GM23338 (cell line): ENCODE results near the gene GPATCH2. TPM values are rescaled to one million over a fixed set of nuclear protein-coding genes. Genes with fewer than 3 reads are reported as not detected.

Source experiments
- ATAC-seq: fragments of 200-7000 bp; cut with Tn5 transposase; 3 replicates; pipeline ENCODE4 v1.9.1; 2020
- DNase-seq: peaks from one replicate; pipeline ENCODE4 v3.0.0-alpha.2; 2015; ENCODE audit warnings: low spot score
- H2AFZ ChIP-seq: fragments of 200-600 bp; sonication (generic); 2 replicates; pipeline ENCODE4 v1.8.0; 2016; ENCODE audit warnings: antibody characterized with exemption, mild to moderate bottlenecking, moderate library complexity
- H3F3A ChIP-seq: fragments of 200-600 bp; sonication (generic); replicated peaks from 2 replicates; pipeline ENCODE4 v1.8.0; 2017; ENCODE audit warnings: antibody characterized with exemption, mixed run types, low read depth
- H3K27ac ChIP-seq: fragments of 200-600 bp; sonication (generic); 2 replicates; pipeline ENCODE4 v1.6.1; 2016; ENCODE audit warnings: low read depth
- H3K27me3 ChIP-seq: fragments of 200-600 bp; sonication (generic); 2 replicates; pipeline ENCODE4 v1.8.0; 2016; ENCODE audit warnings: mild to moderate bottlenecking, mixed run types, moderate library complexity; ENCODE audit not compliant: insufficient read depth
- H3K36me3 ChIP-seq: fragments of 200-600 bp; sonication (generic); 2 replicates; pipeline ENCODE4 v1.8.0; 2016; ENCODE audit warnings: mild to moderate bottlenecking; ENCODE audit not compliant: insufficient read depth
- H3K4me1 ChIP-seq: fragments of 200-600 bp; sonication (generic); 2 replicates; pipeline ENCODE4 v1.8.0; 2016; ENCODE audit warnings: mild to moderate bottlenecking, moderate library complexity; ENCODE audit not compliant: insufficient read depth
- H3K4me2 ChIP-seq: fragments of 200-600 bp; sonication (generic); 2 replicates; pipeline ENCODE4 v1.7.1; 2017; ENCODE audit warnings: mixed run types
- H3K4me3 ChIP-seq: fragments of 200-600 bp; sonication (generic); 2 replicates; pipeline ENCODE4 v1.6.1; 2016; ENCODE audit warnings: mixed run types
- H3K79me2 ChIP-seq: fragments of 200-600 bp; sonication (generic); replicated peaks from 2 replicates; pipeline ENCODE4 v1.8.0; 2017; ENCODE audit warnings: mild to moderate bottlenecking; ENCODE audit not compliant: insufficient read depth
- H3K9me2 ChIP-seq: fragments of 200-600 bp; sonication (generic); 2 replicates; pipeline ENCODE4 v1.8.0; 2017; ENCODE audit not compliant: insufficient read depth
- H4K20me1 ChIP-seq: fragments of 200-600 bp; sonication (generic); replicated peaks from 2 replicates; pipeline ENCODE4 v1.8.0; 2017; ENCODE audit warnings: mild to moderate bottlenecking; ENCODE audit not compliant: insufficient read depth
- H3K27ac Mint-ChIP-seq: 2 replicates; pipeline ENCODE4 v1.8.0; 2020; ENCODE audit warnings: inconsistent platforms, mild to moderate bottlenecking, moderate library complexity, mixed read lengths
- H3K27me3 Mint-ChIP-seq: 3 replicates; pipeline ENCODE4 v1.8.0; 2022; ENCODE audit warnings: low read depth, mild to moderate bottlenecking, moderate library complexity, mixed read lengths, inconsistent platforms; ENCODE audit not compliant: insufficient read depth, poor library complexity
- H3K36me3 Mint-ChIP-seq: 3 replicates; pipeline ENCODE4 v1.8.0; 2021; ENCODE audit warnings: low read depth, mild to moderate bottlenecking, inconsistent platforms, moderate library complexity, mixed read lengths
- H3K4me1 Mint-ChIP-seq: 3 replicates; pipeline ENCODE4 v1.8.0; 2020; ENCODE audit warnings: mild to moderate bottlenecking, inconsistent platforms, mixed read lengths
- H3K4me3 Mint-ChIP-seq: 3 replicates; pipeline ENCODE4 v1.8.0; 2021; ENCODE audit warnings: moderate library complexity, mild to moderate bottlenecking, inconsistent platforms, mixed read lengths
- H3K9me3 Mint-ChIP-seq: 3 replicates; pipeline ENCODE4 v1.8.0; 2020; ENCODE audit warnings: moderate library complexity, mild to moderate bottlenecking, inconsistent platforms, mixed read lengths
- CREB1 ChIP-seq: fragments of 250-450 bp; sonication (Bioruptor Pico); IDR thresholded peaks from 2 replicates; pipeline ENCODE4 v1.5.0; 2020; ENCODE audit warnings: low read depth, mild to moderate bottlenecking, moderate library complexity
- EZH2phosphoT487 ChIP-seq: fragments of 200-600 bp; sonication (generic); IDR thresholded peaks from one replicate; pipeline ENCODE4 v1.8.1; 2018; ENCODE audit warnings: antibody characterized with exemption; ENCODE audit not compliant: unreplicated experiment
- STAT1 ChIP-seq: IDR thresholded peaks from one replicate; pipeline ENCODE4 v1.6.1; 2016; ENCODE audit warnings: antibody characterized with exemption; ENCODE audit not compliant: unreplicated experiment
- ZNF331 ChIP-seq: fragments of 250-450 bp; sonication (Bioruptor Pico); IDR thresholded peaks from 2 replicates; pipeline ENCODE4 v1.5.0; 2020; ENCODE audit warnings: low read depth, mild to moderate bottlenecking, moderate library complexity
- polyA plus RNA-seq: library from polyadenylated mRNA; unstranded; fragments of >200 nt; fragmentation: Nextera tagmentation; extraction: Ambion mirVana; gene quantifications from 2 replicates; pipeline ENCODE4 v1.2.1, GENCODE V29; 2016
- total RNA-seq: library from RNA; depleted of rRNA; stranded (reverse); fragments of >200 nt; shearing (Covaris generic); gene quantifications from 2 replicates; pipeline ENCODE4 v1.2.3, GENCODE V29; 2014
- TF ChIP-seq, protein P1 (sequence below): fragments of 250-450 bp; sonication (Bioruptor Pico); IDR thresholded peaks from 2 replicates; pipeline ENCODE4 v1.5.0; 2020; ENCODE audit warnings: mild to moderate bottlenecking, moderate library complexity

The GPATCH2 gene
- total and polyA plus RNA-seq, 2 experiments from 2014 or later, result 12.3 to 26.7 TPM

GRCh38 chr1:217469983-217470382 is 160.9 kb downstream of the GPATCH2 start:
- peaks cover 1% of the 10 kb centered on the region for H3K27me3 Mint-ChIP-seq
- H3K4me1 ChIP-seq, result no peaks in the 10 kb centered on the region
- H3K4me3 ChIP-seq, result no peak overlapping the region
- no peak overlapping the region for H2AFZ ChIP-seq
- H3K27me3 ChIP-seq, result no peaks in the 10 kb centered on the region
- no peak overlapping the region for H3K27ac ChIP-seq
- H3K9me2 ChIP-seq, result no peaks in the 10 kb centered on the region
- H3K79me2 ChIP-seq, result no peaks in the 10 kb centered on the region
- H3K36me3 Mint-ChIP-seq, result peaks cover 5% of the 10 kb centered on the region
- no peak overlapping the region for H3K4me3 Mint-ChIP-seq
- DNase-seq (no peak), ATAC-seq (no peak)
- no peak for TF ChIP-seq STAT1
- TF ChIP-seq, protein P1, sequence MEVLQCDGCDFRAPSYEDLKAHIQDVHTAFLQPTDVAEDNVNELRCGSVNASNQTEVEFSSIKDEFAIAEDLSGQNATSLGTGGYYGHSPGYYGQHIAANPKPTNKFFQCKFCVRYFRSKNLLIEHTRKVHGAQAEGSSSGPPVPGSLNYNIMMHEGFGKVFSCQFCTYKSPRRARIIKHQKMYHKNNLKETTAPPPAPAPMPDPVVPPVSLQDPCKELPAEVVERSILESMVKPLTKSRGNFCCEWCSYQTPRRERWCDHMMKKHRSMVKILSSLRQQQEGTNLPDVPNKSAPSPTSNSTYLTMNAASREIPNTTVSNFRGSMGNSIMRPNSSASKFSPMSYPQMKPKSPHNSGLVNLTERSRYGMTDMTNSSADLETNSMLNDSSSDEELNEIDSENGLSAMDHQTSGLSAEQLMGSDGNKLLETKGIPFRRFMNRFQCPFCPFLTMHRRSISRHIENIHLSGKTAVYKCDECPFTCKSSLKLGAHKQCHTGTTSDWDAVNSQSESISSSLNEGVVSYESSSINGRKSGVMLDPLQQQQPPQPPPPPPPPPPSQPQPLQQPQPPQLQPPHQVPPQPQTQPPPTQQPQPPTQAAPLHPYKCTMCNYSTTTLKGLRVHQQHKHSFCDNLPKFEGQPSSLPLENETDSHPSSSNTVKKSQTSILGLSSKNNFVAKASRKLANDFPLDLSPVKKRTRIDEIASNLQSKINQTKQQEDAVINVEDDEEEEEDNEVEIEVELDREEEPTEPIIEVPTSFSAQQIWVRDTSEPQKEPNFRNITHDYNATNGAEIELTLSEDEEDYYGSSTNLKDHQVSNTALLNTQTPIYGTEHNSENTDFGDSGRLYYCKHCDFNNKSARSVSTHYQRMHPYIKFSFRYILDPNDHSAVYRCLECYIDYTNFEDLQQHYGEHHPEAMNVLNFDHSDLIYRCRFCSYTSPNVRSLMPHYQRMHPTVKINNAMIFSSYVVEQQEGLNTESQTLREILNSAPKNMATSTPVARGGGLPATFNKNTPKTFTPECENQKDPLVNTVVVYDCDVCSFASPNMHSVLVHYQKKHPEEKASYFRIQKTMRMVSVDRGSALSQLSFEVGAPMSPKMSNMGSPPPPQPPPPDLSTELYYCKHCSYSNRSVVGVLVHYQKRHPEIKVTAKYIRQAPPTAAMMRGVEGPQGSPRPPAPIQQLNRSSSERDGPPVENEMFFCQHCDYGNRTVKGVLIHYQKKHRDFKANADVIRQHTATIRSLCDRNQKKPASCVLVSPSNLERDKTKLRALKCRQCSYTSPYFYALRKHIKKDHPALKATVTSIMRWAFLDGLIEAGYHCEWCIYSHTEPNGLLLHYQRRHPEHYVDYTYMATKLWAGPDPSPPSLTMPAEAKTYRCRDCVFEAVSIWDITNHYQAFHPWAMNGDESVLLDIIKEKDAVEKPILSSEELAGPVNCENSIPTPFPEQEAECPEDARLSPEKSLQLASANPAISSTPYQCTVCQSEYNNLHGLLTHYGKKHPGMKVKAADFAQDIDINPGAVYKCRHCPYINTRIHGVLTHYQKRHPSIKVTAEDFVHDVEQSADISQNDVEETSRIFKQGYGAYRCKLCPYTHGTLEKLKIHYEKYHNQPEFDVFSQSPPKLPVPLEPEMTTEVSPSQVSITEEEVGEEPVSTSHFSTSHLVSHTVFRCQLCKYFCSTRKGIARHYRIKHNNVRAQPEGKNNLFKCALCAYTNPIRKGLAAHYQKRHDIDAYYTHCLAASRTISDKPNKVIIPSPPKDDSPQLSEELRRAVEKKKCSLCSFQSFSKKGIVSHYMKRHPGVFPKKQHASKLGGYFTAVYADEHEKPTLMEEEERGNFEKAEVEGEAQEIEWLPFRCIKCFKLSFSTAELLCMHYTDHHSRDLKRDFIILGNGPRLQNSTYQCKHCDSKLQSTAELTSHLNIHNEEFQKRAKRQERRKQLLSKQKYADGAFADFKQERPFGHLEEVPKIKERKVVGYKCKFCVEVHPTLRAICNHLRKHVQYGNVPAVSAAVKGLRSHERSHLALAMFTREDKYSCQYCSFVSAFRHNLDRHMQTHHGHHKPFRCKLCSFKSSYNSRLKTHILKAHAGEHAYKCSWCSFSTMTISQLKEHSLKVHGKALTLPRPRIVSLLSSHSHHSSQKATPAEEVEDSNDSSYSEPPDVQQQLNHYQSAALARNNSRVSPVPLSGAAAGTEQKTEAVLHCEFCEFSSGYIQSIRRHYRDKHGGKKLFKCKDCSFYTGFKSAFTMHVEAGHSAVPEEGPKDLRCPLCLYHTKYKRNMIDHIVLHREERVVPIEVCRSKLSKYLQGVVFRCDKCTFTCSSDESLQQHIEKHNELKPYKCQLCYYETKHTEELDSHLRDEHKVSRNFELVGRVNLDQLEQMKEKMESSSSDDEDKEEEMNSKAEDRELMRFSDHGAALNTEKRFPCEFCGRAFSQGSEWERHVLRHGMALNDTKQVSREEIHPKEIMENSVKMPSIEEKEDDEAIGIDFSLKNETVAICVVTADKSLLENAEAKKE (CRISPR knock-in tag), result no peak
- H3K36me3 ChIP-seq, result no peaks in the 10 kb centered on the region; the same call in 1 of the 2 replicates
- H3K4me2 ChIP-seq, result no peak overlapping the region
- H3K4me1 Mint-ChIP-seq, result no peaks in the 10 kb centered on the region
- no peak overlapping the region for H3K27ac Mint-ChIP-seq
- no peaks in the 10 kb centered on the region for H3F3A ChIP-seq
- peaks cover 5% of the 10 kb centered on the region; the same call in 2 of the 3 replicates for H3K9me3 Mint-ChIP-seq
- no peaks in the 10 kb centered on the region for H4K20me1 ChIP-seq

GRCh38 chr1:217465102-217465501 is 165.8 kb downstream of the GPATCH2 start:
- ATAC-seq (no peak), DNase-seq (no peak)
- peaks cover 12% of the 10 kb centered on the region for H3K36me3 Mint-ChIP-seq
- no peaks in the 10 kb centered on the region for H3K4me1 Mint-ChIP-seq
- H3K27ac ChIP-seq, result no peak overlapping the region
- no peaks in the 10 kb centered on the region for H4K20me1 ChIP-seq
- no peaks in the 10 kb centered on the region for H3K4me1 ChIP-seq
- H3K27ac Mint-ChIP-seq, result no peak overlapping the region
- H3F3A ChIP-seq, result no peaks in the 10 kb centered on the region
- H3K27me3 ChIP-seq, result no peaks in the 10 kb centered on the region
- H3K36me3 ChIP-seq, result no peaks in the 10 kb centered on the region; the same call in 1 of the 2 replicates
- no peak overlapping the region for H3K4me2 ChIP-seq
- H3K4me3 ChIP-seq, result no peak overlapping the region
- peaks cover 15% of the 10 kb centered on the region; the same call in 2 of the 3 replicates for H3K9me3 Mint-ChIP-seq
- no peaks in the 10 kb centered on the region for H3K79me2 ChIP-seq
- no peak overlapping the region for H2AFZ ChIP-seq
- no peaks in the 10 kb centered on the region for H3K9me2 ChIP-seq
- no peaks in the 10 kb centered on the region for H3K27me3 Mint-ChIP-seq
- H3K4me3 Mint-ChIP-seq, result no peak overlapping the region
- no peak for TF ChIP-seq ZNF331 (CRISPR knock-in tag)
- no peak for TF ChIP-seq CREB1
- TF ChIP-seq, protein P1 (CRISPR knock-in tag), result no peak
- TF ChIP-seq EZH2phosphoT487, result no peak
